Activated CD4-positive, alpha-beta T cell treated with anti-CD3 and anti-CD28 coated beads, Interleukin-2, Interleukin-4, amounts not matched to agents 100 ng/mL and 50 ng/mL, durations not matched to agents 16 hours and 8 hours (primary cell): ENCODE measurements around the gene TNNC1.
A peak's percentile ranks its signal among the peaks of the same experiment; 100 is the strongest.

Experiments used
- DNase-seq: peaks from one replicate; pipeline ENCODE4 v3.0.0-alpha.2; 2020; ENCODE audit warnings: low spot score

The TNNC1 gene

DNA sequence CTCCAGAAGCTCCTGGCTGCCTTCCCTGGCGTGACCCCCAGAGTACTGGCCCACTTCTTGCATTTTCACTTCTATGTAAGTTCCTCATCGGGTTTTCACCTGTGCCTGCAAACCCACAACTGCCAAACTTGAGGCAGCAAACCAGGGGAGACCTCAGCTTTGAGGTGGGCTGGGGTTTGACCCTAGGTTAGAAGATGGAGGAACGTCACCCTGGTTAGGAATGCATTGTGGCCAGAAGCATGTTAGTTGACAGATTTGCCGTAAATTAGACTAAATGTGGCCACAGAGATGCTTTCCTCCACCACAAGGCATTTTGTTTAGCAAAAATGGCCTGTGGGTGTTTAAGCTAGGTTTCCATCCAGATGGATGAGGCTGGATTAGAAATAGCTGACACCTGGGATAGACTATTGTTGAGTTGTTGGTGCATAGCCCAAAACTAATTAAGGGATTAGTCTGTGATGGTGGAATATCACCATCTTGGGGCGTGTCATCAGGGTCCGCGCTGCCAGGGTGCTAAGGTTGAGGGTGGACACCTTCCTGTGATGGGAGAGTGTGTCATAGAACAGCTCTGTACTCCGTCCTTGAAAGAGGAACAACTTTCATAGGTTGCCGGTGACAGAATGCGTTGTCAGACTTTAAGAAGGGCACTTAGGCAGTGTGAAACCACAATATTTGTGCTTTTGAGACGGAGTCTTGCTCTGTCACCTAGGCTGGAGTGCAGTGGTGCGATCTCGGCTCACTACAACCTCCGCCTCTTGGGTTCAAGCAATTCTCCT is 5.1 kb upstream of the TNNC1 start:
- no peak for DNase-seq

DNA sequence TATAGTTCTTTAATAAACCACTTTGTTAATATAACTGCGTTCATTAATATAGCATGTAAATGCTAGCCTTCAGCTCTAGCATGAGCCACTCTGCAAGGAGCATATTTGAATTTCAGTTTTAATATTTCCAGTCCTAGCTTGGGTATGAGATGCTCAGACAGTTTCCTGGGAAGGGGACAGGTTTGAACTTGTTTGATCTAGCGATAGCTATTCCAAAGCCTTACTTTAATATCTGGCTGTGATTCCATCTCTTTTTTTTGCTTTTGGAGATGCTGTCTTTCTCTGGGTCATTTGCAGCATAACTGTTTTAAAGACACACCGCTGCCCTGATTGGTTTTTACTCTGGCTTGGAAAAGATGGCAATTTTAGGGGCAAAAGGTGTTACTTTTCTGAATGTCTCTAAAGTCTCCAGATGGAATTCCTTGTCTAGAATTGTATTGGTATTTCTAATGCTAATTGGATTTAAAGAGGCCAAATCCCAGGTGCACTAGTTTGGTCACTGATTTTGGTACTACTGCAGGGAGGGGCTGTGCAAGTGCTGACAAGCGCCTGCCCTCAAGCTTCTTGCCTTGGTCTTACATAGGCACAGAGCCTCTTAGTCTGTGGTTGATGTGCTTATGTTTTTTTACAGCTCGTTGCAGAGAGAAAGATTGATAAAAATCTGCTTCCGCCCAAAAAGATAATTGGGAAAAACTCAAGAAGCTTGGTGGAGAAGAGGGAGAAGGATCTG is 4.4 kb upstream of the TNNC1 start:
- DNase-seq: no peak

DNA sequence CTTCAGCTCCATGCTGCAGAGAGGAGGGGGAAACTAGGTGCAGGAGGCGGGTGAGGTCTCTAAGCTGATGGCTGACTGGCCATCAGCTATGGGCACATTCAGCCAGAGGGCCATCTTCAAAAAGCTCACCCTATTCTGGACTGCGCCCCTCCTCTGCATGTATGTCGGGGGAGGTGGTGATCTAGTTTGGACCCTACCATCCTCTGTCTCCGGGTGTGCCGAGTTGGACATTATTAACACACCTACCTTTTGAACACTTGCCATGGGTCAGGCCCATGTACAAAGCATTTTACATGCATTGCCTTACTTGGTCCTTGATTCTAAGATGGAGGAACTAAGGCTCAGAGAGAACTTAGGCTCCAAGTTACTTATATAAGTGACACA is 3.0 kb upstream of the TNNC1 start:
- no peak for DNase-seq

- no peak for DNase-seq
Observed at GRCh38 chr3:52456169-52456799, 2.4 kb upstream of the TNNC1 start.

DNA sequence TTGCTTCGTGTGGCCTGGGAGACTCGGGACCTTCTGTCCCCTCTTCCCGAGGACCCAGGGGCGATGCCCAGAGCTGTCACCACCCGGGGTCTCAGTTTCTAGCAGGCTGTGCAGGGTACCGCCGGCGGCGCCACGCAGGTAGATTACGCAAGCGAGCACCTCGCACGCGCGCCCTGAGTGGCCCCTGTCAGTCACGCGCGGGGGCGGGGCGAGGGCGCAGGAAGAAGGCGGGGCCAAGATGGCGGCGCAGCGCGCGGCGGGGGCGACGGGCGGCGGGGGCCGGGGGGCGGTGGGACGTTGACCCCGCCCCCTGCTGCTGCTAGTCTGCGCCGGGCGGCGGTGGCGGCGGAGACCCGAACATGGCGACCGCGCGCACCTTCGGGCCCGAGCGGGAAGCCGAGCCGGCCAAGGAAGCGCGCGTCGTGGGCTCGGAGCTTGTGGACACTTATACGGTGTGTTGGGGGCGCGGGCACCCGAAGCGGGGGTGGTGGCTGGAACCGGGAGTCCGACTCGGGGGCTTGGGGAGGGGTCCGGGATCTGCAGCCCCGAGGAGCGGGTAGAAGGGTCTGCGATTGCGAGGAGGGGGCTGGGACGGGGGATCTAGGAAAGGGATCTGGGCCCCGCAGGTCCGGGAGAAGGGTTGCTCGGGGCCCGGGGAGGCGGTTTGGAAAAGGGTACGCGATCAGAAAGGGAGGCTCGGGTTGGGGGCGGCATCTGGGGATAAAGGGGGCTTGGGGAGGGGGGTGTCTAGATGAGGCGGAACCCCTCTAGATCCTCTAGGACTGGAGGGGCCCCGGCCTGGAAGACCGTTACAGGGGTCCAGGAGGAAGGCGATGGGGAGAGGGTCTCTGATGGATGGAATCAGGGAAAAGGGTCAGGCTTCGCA is 1.7 kb upstream of the TNNC1 start, which contains the start of gene NISCH:
TSS of gene NISCH (plus strand) at position 322 of the 886 bp plus-strand sequence. CDS start at position 360, 38 bp downstream.
- DNase-seq: peak; percentile 94

- DNase-seq: no peak
Observed at GRCh38 chr3:52454938-52455282, 1.1 kb upstream of the TNNC1 start.

- DNase-seq: no peak
Observed at GRCh38 chr3:52454250-52454937, 553 bp upstream of the TNNC1 start.

- DNase-seq: no peak
Observed at GRCh38 chr3:52452570-52453221, 1.1 kb downstream of the TNNC1 start.

DNA sequence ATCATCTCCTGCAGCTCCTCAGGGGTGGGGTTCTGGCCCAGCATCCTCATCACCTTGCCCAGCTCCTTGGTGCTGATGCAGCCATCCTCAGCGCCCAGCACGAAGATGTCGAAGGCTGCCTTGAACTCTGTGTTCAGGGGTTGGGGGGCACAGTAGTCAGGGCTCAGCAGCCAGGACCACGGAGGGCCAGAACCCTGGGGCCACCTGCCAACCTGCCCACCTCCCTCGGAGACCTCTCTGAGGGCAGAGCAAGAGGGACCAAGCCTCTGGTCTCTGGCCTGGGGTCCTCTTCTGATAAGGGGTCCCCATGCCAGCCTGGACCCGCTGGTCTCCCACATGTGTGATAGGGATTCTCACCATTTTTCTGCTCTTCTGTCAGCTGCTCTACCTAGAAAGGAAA is 1.7 kb downstream of the TNNC1 start:
- DNase-seq: no peak

GRCh38 chr3:52451237-52452083 is 2.4 kb downstream of the TNNC1 start:
- no peak for DNase-seq

DNA sequence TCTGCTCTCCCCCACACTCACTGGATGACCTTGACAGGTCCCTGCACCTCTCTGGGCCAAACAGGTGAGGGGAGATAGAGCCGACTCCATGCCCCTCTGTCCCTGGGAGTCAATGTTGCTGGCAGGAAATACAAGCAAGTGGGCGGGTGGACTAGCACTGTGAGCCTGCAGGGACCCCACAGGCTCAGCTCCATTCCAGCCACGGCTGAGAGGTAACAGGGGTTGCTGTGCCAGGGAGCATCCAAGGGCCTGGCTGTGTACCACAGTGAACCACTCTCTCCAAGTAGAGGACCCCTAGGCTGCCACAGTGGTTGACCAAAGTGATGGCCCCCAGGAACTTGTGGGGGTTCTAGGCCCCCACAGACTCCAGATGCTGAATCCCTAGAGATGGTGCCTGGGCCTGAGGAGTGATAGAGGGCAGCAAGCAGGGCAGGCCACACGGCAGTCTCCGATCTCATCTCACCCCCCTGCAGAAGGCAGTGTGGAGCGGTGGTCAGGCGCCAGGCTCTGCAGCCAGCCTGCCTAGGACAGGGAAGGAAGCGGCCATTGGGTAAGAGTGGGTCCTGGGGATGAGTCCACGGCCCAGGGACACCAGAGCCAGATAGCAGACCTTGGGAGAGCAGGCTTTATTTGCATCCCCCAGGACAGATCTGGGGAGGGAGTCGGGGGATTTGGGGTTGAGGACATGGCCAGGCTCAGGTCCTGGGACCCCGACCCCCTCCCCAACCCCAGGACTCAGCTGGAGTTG is 3.2 kb downstream of the TNNC1 start:
- no peak for DNase-seq

- no peak for DNase-seq
Observed at GRCh38 chr3:52447512-52448355, 6.1 kb downstream of the TNNC1 start.

GRCh38 chr3:52446631-52447511 is 7.0 kb downstream of the TNNC1 start:
- DNase-seq: peak; percentile 80

- no peak for DNase-seq
Observed at GRCh38 chr3:52446042-52446441, 7.8 kb downstream of the TNNC1 start.

- DNase-seq: peak; percentile 71
Observed at GRCh38 chr3:52444860-52445793, 8.7 kb downstream of the TNNC1 start, which contains the start of gene SEMA3G. SEMA3G (minus strand) TSS chr3:52445103; CDS start chr3:52445027, 76 bp downstream.
